Measurements from ENCODE around the gene LDB2. TPM values are rescaled to one million over a fixed set of nuclear protein-coding genes. Genes with fewer than 3 reads are reported as not detected.

LDB2 gene
- total RNA-seq, 2 donors from 2014 or later, result 11.4 to 14.5 TPM

- Histone ChIP-seq H3K9me3 (ENCODE audit: control insufficient read depth, low read length) (no peaks in the 10 kb centered on the region), H3K27ac (ENCODE audit: low read depth, low read length) (no peak overlapping the region), H3K4me3 (ENCODE audit: low read length) (no peak overlapping the region), H3K27me3 (ENCODE audit: control insufficient read depth, insufficient read depth, low read length, poor library complexity, severe bottlenecking) (no peaks in the 10 kb centered on the region), H3K4me1 (ENCODE audit: control insufficient read depth, insufficient read depth, low read length) (no peaks in the 10 kb centered on the region), H3K9ac (ENCODE audit: extremely low read depth, low read length, poor library complexity, severe bottlenecking) (no peak overlapping the region), H3K36me3 (ENCODE audit: control insufficient read depth, insufficient read depth, low read length) (no peaks in the 10 kb centered on the region)
- DNase-seq, result no peak
- Mint-ChIP-seq H3K27me3 (ENCODE audit: insufficient read depth) (peaks cover 42% of the 10 kb centered on the region), H3K27ac (no peak overlapping the region), H3K4me3 (no peak overlapping the region), H3K36me3 (ENCODE audit: low read depth) (no peaks in the 10 kb centered on the region), H3K9me3 (no peaks in the 10 kb centered on the region), H3K4me1 (no peaks in the 10 kb centered on the region)
- WGBS, 2 experiments (ENCODE audit: insufficient coverage in 1 of 2, insufficient read length in 1 of 2), result 95 to 100% methylated on average over 1 to 2 of the region's 2 CpGs
- TF ChIP-seq CTCF (conservative IDR thresholded peaks at IDR 0.05), result no peak
Measured at GRCh38 chr4:16467061-16467460, 431.4 kb downstream of the LDB2 start.

- no peak for DNase-seq
- Mint-ChIP-seq H3K27me3 (ENCODE audit: insufficient read depth) (peaks cover 46% of the 10 kb centered on the region), H3K4me3 (no peak overlapping the region), H3K9me3 (no peaks in the 10 kb centered on the region), H3K4me1 (no peaks in the 10 kb centered on the region), H3K36me3 (ENCODE audit: low read depth) (no peaks in the 10 kb centered on the region), H3K27ac (no peak overlapping the region)
- Histone ChIP-seq H3K36me3 (ENCODE audit: control insufficient read depth, insufficient read depth, low read length) (no peaks in the 10 kb centered on the region), H3K9ac (ENCODE audit: extremely low read depth, low read length, poor library complexity, severe bottlenecking) (no peak overlapping the region), H3K4me1 (ENCODE audit: control insufficient read depth, insufficient read depth, low read length) (no peaks in the 10 kb centered on the region), H3K27me3 (ENCODE audit: control insufficient read depth, insufficient read depth, low read length, poor library complexity, severe bottlenecking) (no peaks in the 10 kb centered on the region), H3K27ac (ENCODE audit: low read depth, low read length) (no peak overlapping the region), H3K4me3 (ENCODE audit: low read length) (no peak overlapping the region), H3K9me3 (ENCODE audit: control insufficient read depth, low read length) (no peaks in the 10 kb centered on the region)
- WGBS, 2 experiments (ENCODE audit: insufficient coverage in 1 of 2, insufficient read length in 1 of 2), result 89 to 100% methylated on average over 1 of the region's 1 CpG
- TF ChIP-seq CTCF (conservative IDR thresholded peaks at IDR 0.05), result no peak
Measured at GRCh38 chr4:16466581-16466980, 431.9 kb downstream of the LDB2 start.

- H3K36me3 Mint-ChIP-seq (ENCODE audit: low read depth), result no peaks in the 10 kb centered on the region
- H3K9me3 Mint-ChIP-seq, result no peaks in the 10 kb centered on the region
- no peaks in the 10 kb centered on the region for H3K27me3 ChIP-seq (ENCODE audit: control insufficient read depth, insufficient read depth, low read length, poor library complexity, severe bottlenecking)
- no peaks in the 10 kb centered on the region for H3K4me1 Mint-ChIP-seq
- no peak for DNase-seq
- H3K27ac ChIP-seq (ENCODE audit: low read depth, low read length), result no peak overlapping the region
- no peak overlapping the region for H3K4me3 ChIP-seq (ENCODE audit: low read length)
- no peaks in the 10 kb centered on the region for H3K36me3 ChIP-seq (ENCODE audit: control insufficient read depth, insufficient read depth, low read length)
- H3K27me3 Mint-ChIP-seq (ENCODE audit: insufficient read depth), result peaks cover 62% of the 10 kb centered on the region
- TF ChIP-seq CTCF (conservative IDR thresholded peaks at IDR 0.05), result no peak
- no peak overlapping the region for H3K27ac Mint-ChIP-seq
- 83 to 86% methylated on average over 1 to 2 of the region's 2 CpGs for WGBS, 2 experiments (ENCODE audit: insufficient coverage in 1 of 2, insufficient read length in 1 of 2)
- H3K9me3 ChIP-seq (ENCODE audit: control insufficient read depth, low read length), result no peaks in the 10 kb centered on the region
- H3K4me3 Mint-ChIP-seq, result no peak overlapping the region
- no peaks in the 10 kb centered on the region for H3K4me1 ChIP-seq (ENCODE audit: control insufficient read depth, insufficient read depth, low read length)
- H3K9ac ChIP-seq (ENCODE audit: extremely low read depth, low read length, poor library complexity, severe bottlenecking), result no peak overlapping the region
Measured at GRCh38 chr4:16464651-16465050, 433.8 kb downstream of the LDB2 start.
